GM19372 (cell line): Measurements from ENCODE around the gene ATP6V0E2.

Experiments
- ATAC-seq: cut with Tn5 transposase; IDR thresholded peaks from one replicate; pipeline ENCODE4 v1.9.1; 2021; ENCODE audit warnings: mild to moderate bottlenecking, low read depth, moderate library complexity; ENCODE audit not compliant: unreplicated experiment

The ATP6V0E2 gene

GRCh38 chr7:149838224-149838991, 35.4 kb upstream of the ATP6V0E2 start, which contains the start of gene ZNF862:
ZNF862 (plus strand) TSS chr7:149838375; CDS start chr7:149838612, 237 bp downstream.
- peak; percentile 98 for ATAC-seq

- no peak for ATAC-seq
These were observed 34.8 kb upstream of the ATP6V0E2 start for GRCh38 chr7:149838992-149839408.

- ATAC-seq: no peak
These were observed 33.8 kb upstream of the ATP6V0E2 start for GRCh38 chr7:149839933-149840332.

GRCh38 chr7:149843566-149843965, 30.2 kb upstream of the ATP6V0E2 start:
- no peak for ATAC-seq

GRCh38 chr7:149844445-149844844, 29.3 kb upstream of the ATP6V0E2 start:
- ATAC-seq: no peak

GRCh38 chr7:149845257-149845980, 28.4 kb upstream of the ATP6V0E2 start:
- ATAC-seq: no peak

- no peak for ATAC-seq
These were observed 27.7 kb upstream of the ATP6V0E2 start for GRCh38 chr7:149846021-149846420.

GRCh38 chr7:149846436-149847046, 27.2 kb upstream of the ATP6V0E2 start:
- peak; percentile 67 for ATAC-seq

GRCh38 chr7:149849174-149849573, 24.6 kb upstream of the ATP6V0E2 start:
- ATAC-seq: no peak

GRCh38 chr7:149850007-149850594, 23.7 kb upstream of the ATP6V0E2 start:
- no peak for ATAC-seq

GRCh38 chr7:149850716-149851115, 23.1 kb upstream of the ATP6V0E2 start:
- ATAC-seq: no peak

- no peak for ATAC-seq
These were observed 22.3 kb upstream of the ATP6V0E2 start for GRCh38 chr7:149851449-149851848.

- ATAC-seq: no peak
These were observed 20.6 kb upstream of the ATP6V0E2 start for GRCh38 chr7:149853157-149853556.

GRCh38 chr7:149854611-149855360, 19.0 kb upstream of the ATP6V0E2 start:
- no peak for ATAC-seq

GRCh38 chr7:149855361-149856305, 18.1 kb upstream of the ATP6V0E2 start:
- ATAC-seq: no peak

GRCh38 chr7:149856583-149856982, 17.2 kb upstream of the ATP6V0E2 start:
- no peak for ATAC-seq

- ATAC-seq: no peak
These were observed 14.4 kb upstream of the ATP6V0E2 start for GRCh38 chr7:149859369-149859768.

GRCh38 chr7:149859876-149860275, 13.9 kb upstream of the ATP6V0E2 start:
- ATAC-seq: no peak
